Embryonic facial prominence (tissue), 1 donor: ENCODE data around the gene RELCH.

Source experiments
- DNase-seq: peaks from one replicate; pipeline ENCODE4 v3.0.0-alpha.2; 2016; ENCODE audit errors: extremely low spot score

The RELCH gene

GRCh38 chr18:62187543-62188510, 772 bp downstream of the RELCH start:
- DNase-seq: peak; percentile 12

- no peak for DNase-seq
Measured at GRCh38 chr18:62189208-62189607, 2.2 kb downstream of the RELCH start.

GRCh38 chr18:62196079-62196478, 9.0 kb downstream of the RELCH start:
- no peak for DNase-seq

DNA sequence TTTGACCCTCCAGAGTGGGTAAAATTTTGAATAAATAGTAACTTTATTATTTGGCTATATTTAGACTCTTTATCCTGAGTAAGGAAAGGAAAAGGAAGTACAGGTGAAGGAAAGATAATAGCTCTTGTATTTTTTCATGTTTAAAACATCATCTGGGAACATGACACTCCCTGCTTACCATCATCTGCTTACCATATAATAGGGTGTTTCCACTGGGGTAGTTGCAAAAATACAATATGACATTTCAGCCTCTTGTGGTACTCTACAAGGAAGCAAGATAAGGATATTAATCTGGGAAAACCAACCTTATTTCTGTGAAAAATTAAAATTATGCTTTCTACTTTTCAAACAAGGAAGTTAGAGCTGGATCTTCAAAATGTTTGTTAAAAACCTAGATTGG, 9.9 kb downstream of the RELCH start:
- DNase-seq: no peak

- no peak for DNase-seq
Measured at GRCh38 chr18:62198259-62198658, 11.2 kb downstream of the RELCH start.

DNA sequence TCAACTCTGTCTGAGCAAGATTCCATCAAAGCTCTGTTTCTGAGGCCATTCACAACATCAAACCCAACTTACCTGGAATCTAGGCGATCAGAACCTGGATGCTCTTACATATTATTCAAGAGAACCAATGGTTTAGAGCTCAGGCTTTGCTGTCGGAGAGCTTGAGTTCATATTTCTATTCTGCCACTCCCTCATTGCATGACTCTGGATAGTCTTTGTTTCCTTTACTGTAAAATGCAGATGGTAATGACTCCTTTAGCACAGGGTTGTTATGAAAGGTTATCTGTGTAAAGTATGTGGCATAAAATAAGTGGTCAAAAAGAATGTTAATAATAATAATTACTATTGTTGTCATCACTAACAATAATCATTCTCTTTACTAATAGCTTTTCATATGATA, 12.6 kb downstream of the RELCH start:
- no peak for DNase-seq

- no peak for DNase-seq
Measured at GRCh38 chr18:62200121-62200914, 13.3 kb downstream of the RELCH start.

GRCh38 chr18:62201870-62202269, 14.8 kb downstream of the RELCH start:
- no peak for DNase-seq

DNA sequence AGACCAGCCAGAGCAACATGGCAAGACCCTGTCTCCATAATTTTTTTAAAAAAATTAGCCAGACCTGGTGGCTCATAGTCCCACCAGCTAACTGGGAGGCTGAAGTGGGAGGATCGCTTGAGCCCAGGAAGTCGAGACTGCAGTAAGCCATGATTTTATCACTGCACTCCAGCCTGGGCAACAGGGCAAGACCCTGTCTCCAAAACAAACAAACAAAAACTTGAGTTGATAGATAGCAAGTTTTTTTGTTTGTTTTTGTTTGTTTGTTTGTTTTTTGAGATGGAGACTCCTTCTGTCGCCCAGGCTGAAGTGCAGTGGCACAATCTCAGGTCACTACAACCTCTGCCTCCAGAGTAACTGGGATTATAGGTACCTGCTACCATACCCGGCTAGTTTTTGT, 18.8 kb downstream of the RELCH start:
- no peak for DNase-seq

- no peak for DNase-seq
Measured at GRCh38 chr18:62206593-62206992, 19.5 kb downstream of the RELCH start.

GRCh38 chr18:62209046-62209445, 22.0 kb downstream of the RELCH start:
- DNase-seq: no peak

DNA sequence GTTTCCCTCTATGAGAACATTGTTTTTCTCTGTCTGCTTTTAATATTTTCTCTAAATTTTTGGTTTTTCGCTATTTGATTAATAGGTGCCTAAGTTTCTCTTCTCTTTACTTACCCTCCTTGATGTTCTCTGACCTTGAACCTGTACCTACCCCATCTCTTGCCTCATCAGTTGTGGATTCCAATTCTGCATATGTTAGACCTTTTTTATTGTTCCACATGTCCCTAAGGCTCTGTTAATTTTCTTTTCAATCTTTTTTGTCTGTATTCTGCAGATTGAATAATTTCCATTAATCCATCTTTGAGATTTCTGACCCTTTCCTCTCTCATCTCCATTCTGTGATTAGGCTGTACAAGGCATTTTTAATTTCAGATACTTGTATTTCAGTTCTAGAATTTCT, 23.1 kb downstream of the RELCH start:
- no peak for DNase-seq

DNA sequence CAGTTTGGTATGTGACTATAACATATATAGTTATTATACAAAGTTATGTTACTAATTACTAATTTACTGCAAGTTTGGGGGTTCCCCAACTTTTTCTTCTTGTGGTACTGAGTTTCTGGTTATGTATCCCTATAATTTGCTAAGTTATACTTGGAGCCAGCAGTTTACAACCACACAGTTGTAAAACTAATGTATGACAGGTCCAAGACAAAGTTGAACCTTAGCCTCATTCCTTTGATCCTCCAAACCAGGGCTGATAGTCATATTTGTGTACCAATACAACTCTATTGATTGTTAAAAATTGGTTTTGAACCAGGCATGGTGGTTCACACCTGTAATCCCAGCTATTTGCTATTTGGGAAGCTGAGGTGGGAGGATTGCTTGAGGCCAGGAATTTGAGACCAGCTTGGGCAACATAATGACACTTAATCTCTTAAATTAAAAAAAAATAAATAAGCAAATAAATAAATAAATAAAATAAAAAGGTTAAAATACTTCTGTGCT, 24.3 kb downstream of the RELCH start:
- no peak for DNase-seq

- DNase-seq: no peak
Measured at GRCh38 chr18:62214790-62215189, 27.7 kb downstream of the RELCH start.

DNA sequence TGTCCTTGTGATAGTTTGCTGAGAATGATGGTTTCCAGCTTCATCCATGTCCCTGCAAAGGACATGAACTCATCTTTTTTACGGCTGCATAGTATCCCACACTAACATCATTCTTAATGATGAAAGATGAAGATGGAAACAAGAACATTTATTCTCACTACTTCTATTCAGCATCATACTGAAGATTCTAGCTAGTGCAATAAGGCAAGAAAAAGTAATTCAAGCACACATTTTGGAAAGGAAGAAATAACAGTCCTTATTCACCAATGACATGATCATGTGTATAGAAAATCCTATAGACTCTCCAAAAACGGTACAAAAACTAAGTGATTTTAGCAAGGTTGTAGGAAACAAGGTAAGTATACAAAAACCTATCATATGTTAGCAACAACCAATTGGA, 37.2 kb downstream of the RELCH start:
- no peak for DNase-seq

GRCh38 chr18:62226047-62226446, 39.0 kb downstream of the RELCH start:
- DNase-seq: no peak

GRCh38 chr18:62236252-62236651, 49.2 kb downstream of the RELCH start:
- DNase-seq: no peak

DNA sequence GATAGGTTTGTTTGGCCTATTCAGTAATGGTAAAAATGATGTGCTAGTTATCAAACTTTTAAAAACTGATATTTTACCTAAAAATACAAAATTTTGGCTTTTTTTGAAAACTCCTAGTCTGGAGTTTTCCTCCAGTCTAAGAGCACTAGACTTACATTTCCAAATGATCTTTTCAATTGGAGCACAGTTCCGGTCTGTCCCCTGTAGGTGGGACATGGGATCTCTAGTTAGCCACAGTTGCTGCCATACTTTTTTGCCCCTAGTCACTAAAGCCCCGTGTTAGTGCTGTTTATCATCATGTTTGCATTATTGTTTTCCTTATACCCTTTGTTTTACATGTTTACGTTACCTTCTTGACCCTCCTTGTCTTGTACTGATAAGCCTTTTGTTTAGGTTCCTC, 52.4 kb downstream of the RELCH start:
- DNase-seq: no peak

DNA sequence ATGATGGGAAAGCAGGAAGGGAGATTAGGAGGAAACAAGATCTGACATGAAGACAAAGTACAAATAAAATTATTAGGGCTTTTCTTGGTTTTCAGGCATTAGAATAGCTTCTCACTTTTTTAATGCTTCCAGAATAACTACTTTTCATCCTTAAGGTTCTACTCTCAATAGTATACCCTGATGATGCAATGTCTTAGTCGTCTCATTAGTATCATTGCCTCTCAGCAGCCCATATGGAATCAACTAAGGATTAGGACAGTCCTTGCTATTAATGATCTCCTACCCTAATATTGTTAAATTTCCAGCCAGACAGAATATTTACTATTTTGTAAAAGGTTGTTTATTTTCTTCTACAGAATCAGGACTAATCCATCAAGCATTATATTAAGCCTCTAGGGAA, 55.9 kb downstream of the RELCH start:
- no peak for DNase-seq

GRCh38 chr18:62245177-62245576, 58.1 kb downstream of the RELCH start:
- no peak for DNase-seq

- no peak for DNase-seq
Measured at GRCh38 chr18:62245699-62246098, 58.6 kb downstream of the RELCH start.

DNA sequence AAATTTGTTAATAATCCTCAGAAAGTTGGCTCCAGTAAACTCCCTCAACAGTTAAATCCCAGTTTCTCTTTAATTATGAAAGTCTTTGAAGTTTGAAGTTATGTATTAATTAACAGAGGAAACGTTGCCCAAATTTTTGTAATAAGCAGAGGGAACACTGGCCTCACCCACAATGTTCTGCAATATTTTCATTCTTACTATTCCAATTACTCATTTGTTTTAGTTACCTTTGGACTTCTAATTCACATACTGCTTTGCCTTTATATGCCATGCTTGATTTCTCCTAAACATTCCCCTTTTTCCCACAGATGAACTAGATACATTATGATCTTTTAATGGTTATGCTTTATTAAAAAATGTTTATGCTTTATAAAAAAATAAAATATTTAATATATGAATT, 61.3 kb downstream of the RELCH start:
- no peak for DNase-seq
